Left ventricle myocardium inferior (tissue), 1 donor: Measurements from ENCODE around the gene TSPAN8. TPM values are rescaled to one million over a fixed set of nuclear protein-coding genes. Genes with fewer than 3 reads are reported as not detected.

ENCODE experiments used
- DNase-seq: peaks from one replicate; pipeline ENCODE4 v3.0.0-alpha.2; 2020
- H3K27ac ChIP-seq: fragments of 200-600 bp; replicated peaks from 2 replicates; pipeline ENCODE4 v1.8.0; 2021
- H3K27me3 ChIP-seq: fragments of 200-600 bp; 2 replicates; pipeline ENCODE4 v1.8.0; 2021; ENCODE audit warnings: low read depth
- H3K36me3 ChIP-seq: fragments of 200-600 bp; 2 replicates; pipeline ENCODE4 v1.8.0; 2021
- H3K4me1 ChIP-seq: fragments of 200-600 bp; 2 replicates; pipeline ENCODE4 v1.8.0; 2021
- H3K4me3 ChIP-seq: fragments of 200-600 bp; 2 replicates; pipeline ENCODE4 v1.8.0; 2021; ENCODE audit warnings: mild to moderate bottlenecking, moderate library complexity
- H3K9me3 ChIP-seq: fragments of 200-600 bp; replicated peaks from 2 replicates; pipeline ENCODE4 v1.8.0; 2021
- CTCF ChIP-seq: fragments of 200-600 bp; IDR thresholded peaks from 2 replicates; pipeline ENCODE4 v1.8.0; 2021; ENCODE audit warnings: antibody characterized with exemption, mild to moderate bottlenecking, borderline replicate concordance
- intact Hi-C: fragments of 100-400 bp; cut with micrococcal nuclease; formaldehyde crosslinking; loops from one replicate; pipeline ENCODE4 v1.11.0; 2022
- long read RNA-seq: library from polyadenylated mRNA; unstranded; transcript quantifications from one replicate; pipeline ENCODE4 v2.0.0, GENCODE V29; 2021
- total RNA-seq: library from RNA; stranded (reverse); fragmentation: NEBNext Ultra II Directional; extraction: Animal tissue kit (Norgen Biotek cat#: 25700); gene quantifications from one replicate; pipeline ENCODE4 v1.2.1, GENCODE V29; 2021
- donor health status: DM: no; HTN: yes; CAD: no; lungs with severe emphysema.

TSPAN8 gene
- 0.41 TPM for total RNA-seq
- long read RNA-seq: 0 reads

- no peaks in the 10 kb centered on the region for H3K27me3 ChIP-seq
- no peak for DNase-seq
- intact Hi-C loops: no loop called here
- no peaks in the 10 kb centered on the region for H3K9me3 ChIP-seq
- no peaks in the 10 kb centered on the region for H3K36me3 ChIP-seq
- H3K27ac ChIP-seq: no peak within 1 kb of the TSS
- H3K4me3 ChIP-seq: no peak within 1 kb of the TSS
- TF ChIP-seq CTCF: no peak
- H3K4me1 ChIP-seq: no peaks in the 10 kb centered on the region
Observed at GRCh38 chr12:71157601-71158233, at the start of gene TSPAN8. TSPAN8 (minus strand) TSS chr12:71157999; CDS start chr12:71157678, 321 bp downstream.

GRCh38 chr12:71201136-71201679 lies 43.4 kb upstream of the TSPAN8 start:
- DNase-seq: no peak
- no peak overlapping the region for H3K4me3 ChIP-seq
- no peak overlapping the region for H3K27ac ChIP-seq
- no peak for TF ChIP-seq CTCF
- peaks cover 25% of the 10 kb centered on the region for H3K9me3 ChIP-seq
- intact Hi-C loops: no loop called here
- no peaks in the 10 kb centered on the region for H3K27me3 ChIP-seq
- H3K36me3 ChIP-seq: no peaks in the 10 kb centered on the region
- H3K4me1 ChIP-seq: no peaks in the 10 kb centered on the region

- H3K36me3 ChIP-seq: no peaks in the 10 kb centered on the region
- no peak overlapping the region for H3K4me3 ChIP-seq
- H3K27me3 ChIP-seq: no peaks in the 10 kb centered on the region
- TF ChIP-seq CTCF: no peak
- DNase-seq: no peak
- no peaks in the 10 kb centered on the region for H3K4me1 ChIP-seq
- H3K9me3 ChIP-seq: peaks cover 25% of the 10 kb centered on the region
- intact Hi-C loops: no loop called here
- no peak overlapping the region for H3K27ac ChIP-seq
Observed at GRCh38 chr12:71200706-71201105, 42.9 kb upstream of the TSPAN8 start.

- Histone ChIP-seq H3K4me1 (no peaks in the 10 kb centered on the region), H3K27me3 (no peaks in the 10 kb centered on the region), H3K9me3 (no peaks in the 10 kb centered on the region), H3K36me3 (no peaks in the 10 kb centered on the region), H3K27ac (no peak overlapping the region), H3K4me3 (no peak overlapping the region)
- TF ChIP-seq CTCF: no peak
- intact Hi-C loops: no loop called here
- DNase-seq: no peak
Observed at GRCh38 chr12:71197460-71197859, 39.7 kb upstream of the TSPAN8 start.

GRCh38 chr12:71195338-71195896 lies 37.6 kb upstream of the TSPAN8 start:
- H3K36me3 ChIP-seq: no peaks in the 10 kb centered on the region
- H3K4me3 ChIP-seq: no peak overlapping the region
- intact Hi-C loops: no loop called here

More at GRCh38 chr12:71195338-71195896, 37.6 kb upstream of the TSPAN8 start:
- DNase-seq: no peak
- Histone ChIP-seq H3K9me3 (no peaks in the 10 kb centered on the region), H3K27me3 (no peaks in the 10 kb centered on the region), H3K27ac (no peak overlapping the region), H3K4me1 (no peaks in the 10 kb centered on the region)
- TF ChIP-seq CTCF: no peak
